GM12873 (cell line): Measurements from ENCODE around the gene GANC.

Source experiments
- CTCF ChIP-seq: IDR thresholded peaks from 2 replicates; pipeline ENCODE4 v1.5.1; 2012; ENCODE audit warnings: low read depth, mild to moderate bottlenecking, moderate library complexity, low read length, control low read depth; ENCODE audit not compliant: insufficient read depth; ENCODE audit errors: missing control alignments

The GANC gene

GRCh38 chr15:42395838-42396237 is 122.8 kb downstream of the GANC start:
- no peak for TF ChIP-seq CTCF

- no peak for TF ChIP-seq CTCF
Measured at GRCh38 chr15:42401544-42402454, 128.8 kb downstream of the GANC start.

DNA sequence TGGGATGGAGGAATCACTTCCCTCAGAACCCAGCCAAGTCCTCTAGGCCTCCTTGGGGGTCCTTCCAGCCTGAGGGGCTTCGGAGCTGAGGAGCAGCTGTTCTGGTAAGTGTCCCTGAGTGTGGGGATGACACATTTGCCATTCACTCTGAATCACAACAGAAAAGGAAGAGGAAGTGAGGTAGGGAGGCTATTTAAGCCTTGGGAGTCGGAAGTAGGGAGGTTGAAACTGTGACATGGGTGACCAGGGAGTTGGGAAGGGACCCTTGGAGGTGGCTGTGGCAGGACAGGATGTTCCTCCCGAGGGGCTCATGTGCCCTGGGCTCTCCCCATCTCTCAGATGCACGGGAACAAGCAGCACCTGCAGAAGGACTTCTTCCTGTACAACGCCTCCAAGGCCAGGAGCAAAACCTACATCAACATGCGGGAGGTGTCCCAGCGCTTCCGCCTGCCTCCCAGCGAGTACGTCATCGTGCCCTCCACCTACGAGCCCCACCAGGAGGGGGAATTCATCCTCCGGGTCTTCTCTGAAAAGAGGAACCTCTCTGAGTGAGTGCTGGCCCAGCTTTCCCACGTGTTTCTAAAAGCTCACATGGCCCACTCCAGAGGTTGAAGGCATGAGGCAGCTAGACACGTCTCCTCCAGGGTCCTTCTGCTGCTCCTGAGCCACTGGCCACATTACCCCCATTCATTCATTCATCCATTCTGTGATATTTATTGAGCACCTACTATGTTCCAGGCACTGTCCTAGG is 129.6 kb downstream of the GANC start:
- no peak for TF ChIP-seq CTCF

DNA sequence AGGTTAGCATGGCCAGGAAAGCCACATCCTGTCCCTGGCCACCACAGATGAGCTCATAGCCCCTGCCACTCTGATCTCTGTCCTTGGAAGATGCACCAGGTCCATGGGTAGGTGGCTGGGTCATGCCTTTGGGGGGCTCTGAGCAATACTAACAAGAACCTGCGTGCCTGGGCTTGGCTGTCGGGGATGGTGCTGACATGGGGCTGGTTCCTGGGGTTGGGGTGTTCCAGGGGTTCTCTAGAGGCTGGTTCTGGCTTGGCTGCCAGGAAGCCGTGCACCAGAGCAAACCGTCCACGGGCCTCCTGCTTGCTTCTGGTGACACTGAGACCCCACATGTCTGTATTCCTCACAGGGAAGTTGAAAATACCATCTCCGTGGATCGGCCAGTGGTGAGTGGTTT is 130.4 kb downstream of the GANC start:
- no peak for TF ChIP-seq CTCF

DNA sequence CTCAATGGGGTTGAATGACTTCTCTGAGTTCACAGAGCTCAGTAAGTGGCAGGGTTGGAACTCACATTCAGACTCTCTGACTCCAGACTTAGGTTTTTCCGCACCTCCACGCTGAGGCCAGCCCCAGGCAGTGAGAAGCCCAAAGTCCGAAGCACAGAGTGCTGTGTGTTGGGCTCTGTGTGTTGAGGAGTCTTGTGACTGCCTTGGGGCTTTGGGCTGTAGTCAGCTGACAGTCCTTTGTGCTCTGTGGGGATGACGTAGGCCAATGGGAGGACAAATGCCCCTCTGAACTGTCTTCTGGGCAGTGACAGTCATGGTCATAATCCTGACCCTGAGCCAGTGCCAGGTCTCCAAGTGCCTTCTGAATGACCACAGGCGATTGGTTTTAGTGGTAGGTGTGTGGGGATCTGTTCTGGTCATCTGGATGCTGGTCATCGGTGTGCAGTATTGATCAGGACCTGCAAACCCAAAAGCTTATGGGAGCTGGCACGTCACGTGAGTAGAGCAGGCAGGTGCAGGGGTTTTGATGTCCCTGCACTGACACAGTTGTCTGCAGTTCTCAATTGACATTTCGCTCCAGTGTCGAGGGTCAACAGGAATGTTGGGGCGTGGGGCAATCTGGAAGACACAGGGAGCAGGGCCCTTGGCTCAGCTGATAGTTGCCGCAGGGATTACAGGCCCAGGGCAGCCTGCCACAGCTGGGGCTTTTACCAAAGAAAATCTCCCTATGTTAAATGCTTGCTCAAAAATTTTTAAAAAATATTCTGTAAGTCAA is 131.6 kb downstream of the GANC start:
- no peak for TF ChIP-seq CTCF

DNA sequence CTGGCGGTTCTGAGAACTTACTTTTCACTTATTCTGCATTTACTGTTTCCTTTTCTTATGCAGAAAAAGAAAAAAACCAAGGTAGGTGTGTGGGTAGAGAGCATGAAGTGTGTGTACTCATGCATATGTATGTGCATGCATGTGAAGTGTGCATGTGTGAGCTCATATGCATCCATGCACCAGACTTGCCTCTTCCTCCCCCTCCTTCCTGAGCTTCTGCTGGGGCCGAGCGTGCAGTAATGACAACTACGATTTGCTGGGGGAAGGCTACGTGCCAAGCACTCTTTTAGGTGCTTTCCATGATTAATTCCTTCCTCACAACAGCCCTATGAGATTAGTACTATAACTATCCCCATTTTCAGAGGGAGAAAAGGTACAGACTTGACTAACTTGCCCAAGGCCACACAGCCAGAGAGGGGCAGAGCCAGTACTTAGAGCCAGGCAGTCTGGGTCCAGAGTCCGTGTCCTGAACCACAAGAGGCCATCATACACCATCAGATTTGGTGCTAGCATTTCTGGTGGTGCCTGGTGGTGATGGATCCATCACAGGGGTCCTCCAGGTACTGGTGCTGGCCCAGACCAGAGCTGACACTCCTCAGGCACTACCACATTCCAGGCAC is 133.0 kb downstream of the GANC start:
- no peak for TF ChIP-seq CTCF
